ENCODE data around the gene TMPRSS6.

DNA sequence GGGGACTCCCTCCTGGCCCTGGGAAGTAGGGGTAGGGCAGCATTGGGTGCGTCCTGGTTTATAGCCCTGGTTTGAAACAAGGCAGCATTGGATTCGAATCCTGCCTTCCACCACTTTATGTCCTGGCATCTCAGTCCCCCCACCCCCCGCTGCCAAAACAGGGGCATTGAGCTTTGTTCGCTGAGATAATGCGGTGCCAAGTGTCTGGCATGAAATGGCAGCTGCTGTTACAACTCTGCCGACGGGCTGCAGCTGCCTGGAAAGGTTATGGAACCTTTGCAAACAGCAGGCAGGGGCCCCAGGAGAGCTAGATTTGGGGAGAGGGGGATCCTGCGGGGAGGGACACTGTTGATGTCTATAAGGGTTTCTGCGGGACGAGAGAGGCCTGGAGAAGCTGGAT, 92.2 kb downstream of the TMPRSS6 start:
- no peak for TF ChIP-seq CTCF (IDR thresholded peaks at IDR 0.05; ENCODE audit: low read depth, low read length)
- no peak for TF ChIP-seq EZH2phosphoT487 (IDR thresholded peaks at IDR 0.05; ENCODE audit: low read depth)
